A172 (cell line): ENCODE measurements around the gene IDH3B. TPM values are rescaled to one million over a fixed set of nuclear protein-coding genes. Genes with fewer than 3 reads are reported as not detected.
A peak's percentile ranks its signal among the peaks of the same experiment; 100 is the strongest.
"Not testable (repeated sequence)": the region's sequence is repeated elsewhere in the genome, so short reads cannot be mapped to it uniquely, and the experiment has no call there.

Experiments
- DNase-seq: peaks from one replicate; pipeline ENCODE4 v3.0.0-alpha.2; 2015; ENCODE audit warnings: low spot score
- total RNA-seq: library from RNA; depleted of rRNA; stranded (reverse); fragments of >200 nt; shearing (Covaris generic); gene quantifications from 2 replicates; pipeline ENCODE4 v1.2.3, GENCODE V29; 2014; rRNA removed

The IDH3B gene
- total RNA-seq, result 258 and 260 TPM in 2 replicates

- peak; percentile 88 for DNase-seq
These were observed at the start of gene IDH3B for GRCh38 chr20:2663887-2664719. Gene IDH3B, minus strand, starts transcription at chr20:2664216. Its CDS starts 28 bp downstream, at chr20:2664188.

- no peak for DNase-seq
These were observed 49.3 kb upstream of the IDH3B start for GRCh38 chr20:2713285-2713684.

GRCh38 chr20:2709205-2709981, 45.4 kb upstream of the IDH3B start:
- no peak for DNase-seq

- no peak for DNase-seq
These were observed 44.6 kb upstream of the IDH3B start for GRCh38 chr20:2708665-2709064.

- DNase-seq, result no peak
These were observed 44.0 kb upstream of the IDH3B start for GRCh38 chr20:2708073-2708415.

GRCh38 chr20:2707353-2708072, 43.5 kb upstream of the IDH3B start:
- DNase-seq, result no peak

- no peak for DNase-seq
These were observed 42.8 kb upstream of the IDH3B start for GRCh38 chr20:2706688-2707352.

GRCh38 chr20:2705931-2706645, 42.1 kb upstream of the IDH3B start:
- DNase-seq, result no peak

- DNase-seq, result no peak
These were observed 39.9 kb upstream of the IDH3B start for GRCh38 chr20:2703716-2704475.

GRCh38 chr20:2701671-2702081, 37.7 kb upstream of the IDH3B start:
- DNase-seq, result no peak

- DNase-seq, result no peak
These were observed 37.1 kb upstream of the IDH3B start for GRCh38 chr20:2700913-2701620.

- DNase-seq, result no peak
These were observed 35.9 kb upstream of the IDH3B start for GRCh38 chr20:2699775-2700413.

GRCh38 chr20:2698912-2699311, 34.9 kb upstream of the IDH3B start:
- DNase-seq, result no peak

- no peak for DNase-seq
These were observed 34.3 kb upstream of the IDH3B start for GRCh38 chr20:2698186-2698817.

GRCh38 chr20:2697768-2698167, 33.8 kb upstream of the IDH3B start:
- DNase-seq, result no peak

- no peak for DNase-seq
These were observed 32.6 kb upstream of the IDH3B start for GRCh38 chr20:2696646-2697045.

GRCh38 chr20:2695984-2696525, 32.0 kb upstream of the IDH3B start:
- DNase-seq, result not testable (repeated sequence)

GRCh38 chr20:2695206-2695983, 31.4 kb upstream of the IDH3B start:
- no peak for DNase-seq
